HG02852 (cell line): ENCODE measurements around the gene ROPN1.
A peak's percentile ranks its signal among the peaks of the same experiment; 100 is the strongest.
"Not testable (repeated sequence)": the region's sequence is repeated elsewhere in the genome, so short reads cannot be mapped to it uniquely, and the experiment has no call there.

Experiments used
- ATAC-seq: cut with Tn5 transposase; IDR thresholded peaks from one replicate; pipeline ENCODE4 v1.9.1; 2021; ENCODE audit warnings: mild to moderate bottlenecking, moderate library complexity; ENCODE audit not compliant: unreplicated experiment

Gene ROPN1

GRCh38 chr3:124001366-124001765 is 9.4 kb upstream of the ROPN1 start:
- ATAC-seq, result not testable (repeated sequence)

- ATAC-seq, result no peak
These were observed 5.6 kb upstream of the ROPN1 start for GRCh38 chr3:123997543-123997942.

GRCh38 chr3:123993818-123994217 is 1.9 kb upstream of the ROPN1 start:
- no peak for ATAC-seq

- no peak for ATAC-seq
These were observed 5.5 kb downstream of the ROPN1 start for GRCh38 chr3:123986427-123986826.

- ATAC-seq, result no peak
These were observed 7.0 kb downstream of the ROPN1 start for GRCh38 chr3:123984957-123985356.

GRCh38 chr3:123984350-123984749 is 7.6 kb downstream of the ROPN1 start:
- no peak for ATAC-seq

GRCh38 chr3:123981317-123981716 is 10.6 kb downstream of the ROPN1 start:
- not testable (repeated sequence) for ATAC-seq

GRCh38 chr3:123980539-123980938 is 11.4 kb downstream of the ROPN1 start:
- ATAC-seq, result no peak

- not testable (repeated sequence) for ATAC-seq
These were observed 12.1 kb downstream of the ROPN1 start for GRCh38 chr3:123979525-123980501.

GRCh38 chr3:123976904-123977303 is 15.0 kb downstream of the ROPN1 start:
- not testable (repeated sequence) for ATAC-seq

- not testable (repeated sequence) for ATAC-seq
These were observed 15.6 kb downstream of the ROPN1 start for GRCh38 chr3:123976181-123976898.

- ATAC-seq, result not testable (repeated sequence)
These were observed 16.9 kb downstream of the ROPN1 start for GRCh38 chr3:123975030-123975429.

GRCh38 chr3:123971406-123971805 is 20.5 kb downstream of the ROPN1 start:
- ATAC-seq, result no peak

GRCh38 chr3:123967260-123967659 is 24.7 kb downstream of the ROPN1 start:
- ATAC-seq, result not testable (repeated sequence)

- not testable (repeated sequence) for ATAC-seq
These were observed 25.1 kb downstream of the ROPN1 start for GRCh38 chr3:123966799-123967198.

GRCh38 chr3:123964793-123965192 is 27.1 kb downstream of the ROPN1 start:
- not testable (repeated sequence) for ATAC-seq

GRCh38 chr3:123961508-123961856 is 30.4 kb downstream of the ROPN1 start:
- ATAC-seq, result no peak

GRCh38 chr3:123960781-123961507 is 31.0 kb downstream of the ROPN1 start, which contains the start of gene CCDC14:
Gene CCDC14 (minus strand): TSS chr3:123961229. CDS start chr3:123961173, 56 bp downstream.
- ATAC-seq, result peak; percentile 84

GRCh38 chr3:123953735-123954134 is 38.2 kb downstream of the ROPN1 start:
- ATAC-seq, result peak; percentile 83

- ATAC-seq, result no peak
These were observed 38.9 kb downstream of the ROPN1 start for GRCh38 chr3:123952844-123953520.
